CD14-positive monocyte (primary cell): Measurements from ENCODE around the gene PFKP. TPM values are rescaled to one million over a fixed set of nuclear protein-coding genes. Genes with fewer than 3 reads are reported as not detected.

Experiments
- DNase-seq, 3 donors: peaks; one replicate each; pipeline ENCODE4 v3.0.0-alpha.2; 2011 to 2022
- H2AFZ ChIP-seq: 2 replicates; pipeline ENCODE4 v1.6.0; 2012; ENCODE audit warnings: mild to moderate bottlenecking, low read depth, low read length, inconsistent platforms; ENCODE audit not compliant: insufficient read depth, poor library complexity, severe bottlenecking
- H3K27ac ChIP-seq, 2 donors: 1 replicate in 1 of 2; 2 replicates in 1 of 2; pipeline ENCODE4 v1.5.1; 2012 to 2013; ENCODE audit warnings: low read length in 2 of 2, control low read depth in 1 of 2, inconsistent platforms in 1 of 2, low read depth in 1 of 2, mild to moderate bottlenecking in 1 of 2
- H3K27me3 ChIP-seq, 2 donors: one replicate each; pipeline versions ENCODE4 v1.6.0 to v1.6.1; 2011 to 2013; ENCODE audit warnings: low read length in 2 of 2; ENCODE audit not compliant: control insufficient read depth in 2 of 2, insufficient read depth in 2 of 2
- H3K36me3 ChIP-seq, 2 donors: replicated peaks in 1 of 2; 1 replicate in 1 of 2; 2 replicates in 1 of 2; pipeline versions ENCODE4 v1.5.1 to v1.6.1; 2012 to 2013; ENCODE audit warnings: low read length in 2 of 2, control low read depth in 1 of 2, inconsistent platforms in 1 of 2, mild to moderate bottlenecking in 1 of 2; ENCODE audit not compliant: insufficient read depth in 2 of 2, control insufficient read depth in 1 of 2
- H3K4me1 ChIP-seq, 2 donors: 1 replicate in 1 of 2; 2 replicates in 1 of 2; pipeline versions ENCODE4 v1.5.1 to v1.6.1; 2012 to 2013; ENCODE audit warnings: low read length in 2 of 2, control low read depth in 1 of 2, inconsistent platforms in 1 of 2, mild to moderate bottlenecking in 1 of 2, moderate library complexity in 1 of 2; ENCODE audit not compliant: insufficient read depth in 2 of 2, control insufficient read depth in 1 of 2
- H3K4me2 ChIP-seq: replicated peaks from 2 replicates; pipeline ENCODE3; 2012; ENCODE audit warnings: low read length, moderate library complexity, mild to moderate bottlenecking; ENCODE audit not compliant: poor library complexity, severe bottlenecking; ENCODE audit errors: extremely low read depth
- H3K4me3 ChIP-seq, 3 experiments: fragments of 200-600 bp in 1 of 3; sonication (generic) in 1 of 3; replicated peaks in 1 of 3; 1 replicate in 2 of 3; 2 replicates in 1 of 3; pipeline ENCODE4 v1.5.1; 2011 to 2013; ENCODE audit warnings: low read length in 3 of 3, mild to moderate bottlenecking in 3 of 3, control low read depth in 2 of 3, low read depth in 2 of 3, inconsistent platforms in 1 of 3, moderate library complexity in 1 of 3
- H3K79me2 ChIP-seq: 2 replicates; pipeline ENCODE4 v1.6.0; 2012; ENCODE audit warnings: mild to moderate bottlenecking, control low read depth, inconsistent platforms, low read length, moderate library complexity; ENCODE audit not compliant: insufficient read depth
- H3K9ac ChIP-seq: 2 replicates; pipeline ENCODE4 v1.6.0; 2017; ENCODE audit warnings: low read length, mild to moderate bottlenecking; ENCODE audit not compliant: insufficient read depth, poor library complexity, severe bottlenecking
- H3K9me3 ChIP-seq, 2 donors: replicated peaks in 1 of 2; 1 replicate in 1 of 2; 2 replicates in 1 of 2; pipeline versions ENCODE4 v1.5.1 to v1.6.1; 2012 to 2013; ENCODE audit warnings: low read length in 2 of 2, control low read depth in 1 of 2; ENCODE audit not compliant: control insufficient read depth in 1 of 2, insufficient read depth in 1 of 2
- H4K20me1 ChIP-seq: 2 replicates; pipeline ENCODE4 v1.6.0; 2012; ENCODE audit warnings: mild to moderate bottlenecking, low read length, control low read depth, moderate library complexity; ENCODE audit not compliant: insufficient read depth
- H3K27ac Mint-ChIP-seq, 7 donors: one replicate each; pipeline ENCODE4 v1.8.0; 2020; ENCODE audit warnings: mild to moderate bottlenecking in 7 of 7, mixed read lengths in 7 of 7, moderate library complexity in 6 of 7, inconsistent platforms in 2 of 7
- H3K27me3 Mint-ChIP-seq, 3 donors: one replicate each; pipeline ENCODE4 v1.8.0; 2021 to 2022; ENCODE audit warnings: low read depth in 3 of 3, mild to moderate bottlenecking in 3 of 3, mixed read lengths in 3 of 3, moderate library complexity in 3 of 3, inconsistent platforms in 1 of 3
- H3K36me3 Mint-ChIP-seq, 2 donors: one replicate each; pipeline ENCODE4 v1.8.0; 2020; ENCODE audit warnings: mixed read lengths in 2 of 2, inconsistent platforms in 1 of 2, mild to moderate bottlenecking in 1 of 2
- H3K4me1 Mint-ChIP-seq: one replicate; pipeline ENCODE4 v1.8.0; 2020; ENCODE audit warnings: mild to moderate bottlenecking, mixed read lengths
- H3K4me3 Mint-ChIP-seq, 2 donors: one replicate each; pipeline ENCODE4 v1.8.0; 2020; ENCODE audit warnings: mild to moderate bottlenecking in 2 of 2, mixed read lengths in 2 of 2, moderate library complexity in 1 of 2
- H3K9me3 Mint-ChIP-seq, 7 donors: one replicate each; pipeline ENCODE4 v1.8.0; 2020 to 2022; ENCODE audit warnings: mixed read lengths in 7 of 7, mild to moderate bottlenecking in 6 of 7, moderate library complexity in 6 of 7, inconsistent platforms in 2 of 7
- WGBS: methylation state at CpG from one replicate; pipeline ENCODE4 v1.1.5; 2013; ENCODE audit warnings: missing lambda C conversion rate; ENCODE audit not compliant: insufficient coverage; 5-methylcytosine and 5-hydroxymethylcytosine counted together
- intact Hi-C, 2 donors: fragments of 100-400 bp; cut with micrococcal nuclease; formaldehyde crosslinking; loops; one replicate each; pipeline versions ENCODE4 v1.15.0 to v1.15.1; 2023
- polyA plus RNA-seq, 3 donors: library from polyadenylated mRNA; depleted of rRNA in 1 of 3; unstranded in 2 of 3; stranded (reverse) in 1 of 3; fragments of 300-500 nt in 2 of 3; fragments of >200 nt in 1 of 3; fragmentation: Illumina TruSeq in 2 of 3; gene quantifications; 1 replicate in 2 of 3; 2 replicates in 1 of 3; pipeline ENCODE4 v1.2.3, GENCODE V29; 2012 to 2021
- TF ChIP-seq, protein P1 (sequence below): fragments of 200-600 bp; IDR thresholded peaks from one replicate; pipeline ENCODE4 v1.8.0; 2022; ENCODE audit warnings: antibody characterized with exemption, mild to moderate bottlenecking

Gene PFKP
- polyA plus RNA-seq, 3 donors = 6.5 to 14.2 (median 8.1) TPM

DNA sequence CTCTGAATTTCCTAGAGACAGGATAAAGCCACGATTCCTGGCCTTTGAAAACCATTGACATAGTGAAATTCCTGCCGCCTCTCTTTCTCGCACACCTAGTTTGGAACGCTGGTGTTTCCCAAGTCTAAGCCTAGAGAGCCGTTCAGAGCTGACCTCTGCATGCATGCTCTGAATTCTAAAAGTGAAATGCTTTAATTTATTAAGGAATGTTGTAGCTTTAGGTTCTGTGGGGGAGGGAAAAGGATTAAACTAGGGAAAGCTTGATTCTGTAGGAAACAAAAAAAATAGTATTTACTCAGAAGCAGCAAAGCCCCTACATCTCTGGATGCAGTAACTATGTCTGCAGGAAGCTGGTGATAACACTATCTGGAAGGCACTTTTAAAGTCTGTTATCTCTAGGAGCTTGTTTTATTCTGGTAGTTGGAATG is 27.3 kb downstream of the PFKP start:
- H3K4me3 Mint-ChIP-seq = peak overlapping the region in 1 of 2 donors; percentile 26
- H3K4me3 ChIP-seq = peak overlapping the region in 1 of 3 experiments; percentile 61
- H4K20me1 ChIP-seq = no peaks in the 10 kb centered on the region
- peaks cover 22% of the 10 kb centered on the region for H3K79me2 ChIP-seq
- no peak overlapping the region for H3K9ac ChIP-seq
- peak overlapping the region; percentile 74 for H3K4me2 ChIP-seq
- H3K4me1 ChIP-seq = peaks cover 47 to 69% of the 10 kb centered on the region in 2 donors
- intact Hi-C loops = loop anchor here (5.0 kb wide), 1 partner anchor 78 kb away; the partner anchor contains the start of gene PITRM1 (in 2 of the 2)
- H3K27ac ChIP-seq = peak overlapping the region in 1 of 2 donors; percentile 93
- H3K27me3 ChIP-seq = no peaks in the 10 kb centered on the region
- H3K27me3 Mint-ChIP-seq = peaks cover 0 to 3% (median 0%) of the 10 kb centered on the region in 3 donors
- peaks cover 51% of the 10 kb centered on the region for H3K4me1 Mint-ChIP-seq
- H3K9me3 Mint-ChIP-seq = peaks cover 2 to 10% (median 4%) of the 10 kb centered on the region in 7 donors
- H3K36me3 Mint-ChIP-seq = peaks cover 16 to 19% of the 10 kb centered on the region in 2 donors
- no peaks in the 10 kb centered on the region for H3K9me3 ChIP-seq
- 96% methylated on average over 5 of the region's 5 CpGs for WGBS
- no peak overlapping the region for H2AFZ ChIP-seq
- TF ChIP-seq, protein P1, sequence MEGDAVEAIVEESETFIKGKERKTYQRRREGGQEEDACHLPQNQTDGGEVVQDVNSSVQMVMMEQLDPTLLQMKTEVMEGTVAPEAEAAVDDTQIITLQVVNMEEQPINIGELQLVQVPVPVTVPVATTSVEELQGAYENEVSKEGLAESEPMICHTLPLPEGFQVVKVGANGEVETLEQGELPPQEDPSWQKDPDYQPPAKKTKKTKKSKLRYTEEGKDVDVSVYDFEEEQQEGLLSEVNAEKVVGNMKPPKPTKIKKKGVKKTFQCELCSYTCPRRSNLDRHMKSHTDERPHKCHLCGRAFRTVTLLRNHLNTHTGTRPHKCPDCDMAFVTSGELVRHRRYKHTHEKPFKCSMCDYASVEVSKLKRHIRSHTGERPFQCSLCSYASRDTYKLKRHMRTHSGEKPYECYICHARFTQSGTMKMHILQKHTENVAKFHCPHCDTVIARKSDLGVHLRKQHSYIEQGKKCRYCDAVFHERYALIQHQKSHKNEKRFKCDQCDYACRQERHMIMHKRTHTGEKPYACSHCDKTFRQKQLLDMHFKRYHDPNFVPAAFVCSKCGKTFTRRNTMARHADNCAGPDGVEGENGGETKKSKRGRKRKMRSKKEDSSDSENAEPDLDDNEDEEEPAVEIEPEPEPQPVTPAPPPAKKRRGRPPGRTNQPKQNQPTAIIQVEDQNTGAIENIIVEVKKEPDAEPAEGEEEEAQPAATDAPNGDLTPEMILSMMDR = no peak
- no peaks in the 10 kb centered on the region for H3K36me3 ChIP-seq
- no peak for DNase-seq
- peak overlapping the region; percentile 89 to 95 (median 90) for H3K27ac Mint-ChIP-seq

DNA sequence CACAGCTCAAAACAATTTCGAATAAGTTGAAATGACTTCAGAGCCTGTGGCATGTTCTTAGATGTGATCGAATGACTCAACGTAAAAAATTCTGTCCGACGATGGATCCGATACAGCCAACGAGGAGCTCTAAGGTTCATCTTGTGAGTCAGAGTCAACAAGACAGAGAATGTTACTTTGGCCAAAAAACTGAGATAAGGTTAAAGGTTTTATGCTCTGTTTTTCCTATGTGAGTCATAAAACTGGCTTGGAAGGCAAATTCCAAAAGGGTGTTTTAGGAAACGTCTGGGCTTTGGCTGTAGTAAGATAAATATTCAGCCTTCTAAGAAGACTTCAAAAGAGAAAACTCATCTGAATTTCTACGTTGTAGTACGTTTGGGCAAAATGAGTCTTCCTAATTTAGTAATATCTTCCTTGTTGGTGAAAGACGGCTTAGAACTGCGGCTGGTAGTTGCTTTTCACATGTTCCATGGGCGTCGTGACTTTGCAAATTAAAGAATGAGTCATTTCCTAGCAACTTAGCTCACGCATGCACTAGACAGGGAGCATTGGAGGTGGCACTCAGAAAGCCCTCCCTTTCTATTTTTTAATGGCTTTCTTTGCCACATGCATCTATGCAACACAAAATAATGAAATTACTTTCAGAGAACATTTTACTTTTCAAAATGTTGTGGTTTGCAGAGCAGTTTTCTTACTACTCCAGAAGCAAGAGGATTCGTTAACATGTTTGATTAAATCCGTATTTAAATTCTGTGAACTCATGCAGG is 28.2 kb downstream of the PFKP start:
- Histone ChIP-seq H2AFZ (no peak overlapping the region), H3K27me3 (no peaks in the 10 kb centered on the region), H3K9ac (peak overlapping the region; percentile 62), H3K79me2 (peaks cover 19% of the 10 kb centered on the region), H3K27ac (peak overlapping the region; percentile 80 to 93), H3K36me3 (no peaks in the 10 kb centered on the region), H4K20me1 (no peaks in the 10 kb centered on the region), H3K4me3 (peak overlapping the region; percentile 44 to 61 (median 49)), H3K4me1 (peaks cover 51 to 75% of the 10 kb centered on the region in 2 donors), H3K9me3 (no peaks in the 10 kb centered on the region), H3K4me2 (peak overlapping the region; percentile 74)
- Mint-ChIP-seq H3K27ac (peak overlapping the region; percentile 89 to 95 (median 90)), H3K4me3 (peak overlapping the region; percentile 76 to 85), H3K9me3 (peaks cover 2 to 10% (median 4%) of the 10 kb centered on the region in 7 donors), H3K27me3 (peaks cover 0 to 3% (median 0%) of the 10 kb centered on the region in 3 donors), H3K36me3 (peaks cover 17 to 18% of the 10 kb centered on the region in 2 donors), H3K4me1 (peaks cover 54% of the 10 kb centered on the region)
- intact Hi-C loops = loop anchor here (5.0 kb wide), 1 partner anchor 77 kb away; the partner anchor contains the start of gene PITRM1 (in 2 of the 2)
- TF ChIP-seq, protein P1 = no peak
- WGBS = 31% methylated on average over 12 of the region's 17 CpGs
- peak; percentile 89 to 94 (median 93) for DNase-seq
